Activated CD4-positive, alpha-beta T cell treated with anti-CD3 and anti-CD28 coated beads, Interleukin-2, amount 50 U/mL, for 24 hours (primary cell): ENCODE data around the gene CSNK1A1L.
"Not testable (repeated sequence)": the region's sequence is repeated elsewhere in the genome, so short reads cannot be mapped to it uniquely, and the experiment has no call there.

Experiments
- DNase-seq, 2 donors: peaks; one replicate each; pipeline ENCODE4 v3.0.0-alpha.2; 2020; ENCODE audit warnings: low read depth in 1 of 2, low spot score in 1 of 2

CSNK1A1L gene

DNA sequence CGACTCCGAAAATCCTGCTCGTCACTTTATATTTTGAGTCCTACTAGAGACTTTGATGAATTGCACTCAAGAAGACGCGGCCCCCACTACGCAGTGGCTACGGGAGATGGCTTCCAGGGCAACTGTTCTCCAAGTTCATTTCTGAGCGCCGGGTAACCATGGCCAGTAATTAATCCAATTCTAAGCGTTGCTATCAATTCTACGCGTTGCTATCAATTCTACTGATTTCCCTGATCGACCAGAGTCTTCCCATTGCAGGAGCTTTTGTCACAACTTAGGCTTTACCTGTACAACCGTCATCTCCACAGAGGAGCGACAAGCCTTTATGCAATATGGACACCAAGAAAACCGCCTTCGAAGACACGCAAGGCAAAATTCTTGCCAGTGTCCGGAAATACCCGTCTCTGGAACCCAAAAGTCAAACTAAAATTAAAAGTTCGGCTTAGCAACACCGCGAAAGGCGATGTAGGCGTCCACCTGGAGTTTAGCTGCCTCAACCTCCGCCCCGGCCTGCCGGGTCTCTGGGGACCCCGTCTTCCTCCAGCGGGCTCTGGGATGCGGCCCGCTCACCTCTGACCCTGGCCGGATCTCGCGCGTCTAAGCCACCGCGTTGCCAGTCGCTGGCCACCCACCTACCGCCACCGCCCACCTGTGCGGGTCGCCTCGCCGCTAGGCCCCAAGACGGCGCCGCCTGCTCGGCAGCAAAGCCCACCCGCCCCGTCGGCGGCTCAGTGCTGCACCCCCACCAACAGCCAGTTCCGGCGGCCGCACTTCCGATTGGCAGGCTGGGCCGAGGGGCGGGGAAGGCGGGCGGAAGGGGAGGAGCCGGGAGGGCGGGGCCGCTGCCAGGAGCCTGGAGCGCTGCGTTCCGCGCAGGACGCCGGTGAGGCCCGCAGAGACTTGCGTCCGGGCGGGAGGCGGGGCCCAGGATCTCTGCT, 46.3 kb downstream of the CSNK1A1L start, which contains the start of gene SUPT20H:
SUPT20H (minus strand) TSS at position 779 of the 938 bp plus-strand sequence. CDS start 8,198 bp downstream, outside the sequence.
- peak; percentile 90 for DNase-seq

GRCh38 chr13:37056228-37056627, 49.2 kb downstream of the CSNK1A1L start:
- DNase-seq = not testable (repeated sequence)
